Ectodermal cell (in vitro differentiated cells): ENCODE results near the gene MAP2K1. TPM values are rescaled to one million over a fixed set of nuclear protein-coding genes. Genes with fewer than 3 reads are reported as not detected.
"Not testable (repeated sequence)": the region's sequence is repeated elsewhere in the genome, so short reads cannot be mapped to it uniquely, and the experiment has no call there.

ENCODE experiments used
- H3K27ac ChIP-seq: 2 replicates; pipeline ENCODE4 v1.7.0; 2013; ENCODE audit warnings: mild to moderate bottlenecking, low read depth, low read length; ENCODE audit not compliant: insufficient read depth, poor library complexity, severe bottlenecking
- H3K27me3 ChIP-seq: 2 replicates; pipeline ENCODE4 v1.7.0; 2013; ENCODE audit warnings: mild to moderate bottlenecking, low read length; ENCODE audit not compliant: insufficient read depth, control insufficient read depth, poor library complexity, severe bottlenecking
- H3K36me3 ChIP-seq: one replicate; pipeline ENCODE4 v1.7.0; 2013; ENCODE audit warnings: low read length; ENCODE audit not compliant: control insufficient read depth, insufficient read depth
- H3K4me1 ChIP-seq: one replicate; pipeline ENCODE4 v1.7.0; 2013; ENCODE audit warnings: low read length; ENCODE audit not compliant: control insufficient read depth, insufficient read depth
- H3K4me3 ChIP-seq: 2 replicates; pipeline ENCODE4 v1.7.0; 2013; ENCODE audit warnings: low read depth, low read length, control low read depth; ENCODE audit not compliant: insufficient read depth
- H3K9me3 ChIP-seq: 2 replicates; pipeline ENCODE4 v1.7.0; 2013; ENCODE audit warnings: mild to moderate bottlenecking, low read length, moderate library complexity; ENCODE audit not compliant: control insufficient read depth
- WGBS, 2 experiments: methylation state at CpG; one replicate each; pipeline ENCODE4 v1.1.7; 2013; ENCODE audit warnings: missing lambda C conversion rate in 2 of 2; 5-methylcytosine and 5-hydroxymethylcytosine counted together
- polyA plus RNA-seq, 4 experiments: library from polyadenylated mRNA; stranded (reverse); fragments of 50-300 nt; gene quantifications; one replicate each; pipeline ENCODE4 v1.2.3, GENCODE V29; 2013

The MAP2K1 gene
- 34.7 TPM for polyA plus RNA-seq (2013, experiment 1 of 4)
- polyA plus RNA-seq (2013, experiment 2 of 4) = 33.1 TPM
- 26.1 TPM for polyA plus RNA-seq (2013, experiment 3 of 4)
- polyA plus RNA-seq (2013, experiment 4 of 4) = 30.1 TPM

DNA sequence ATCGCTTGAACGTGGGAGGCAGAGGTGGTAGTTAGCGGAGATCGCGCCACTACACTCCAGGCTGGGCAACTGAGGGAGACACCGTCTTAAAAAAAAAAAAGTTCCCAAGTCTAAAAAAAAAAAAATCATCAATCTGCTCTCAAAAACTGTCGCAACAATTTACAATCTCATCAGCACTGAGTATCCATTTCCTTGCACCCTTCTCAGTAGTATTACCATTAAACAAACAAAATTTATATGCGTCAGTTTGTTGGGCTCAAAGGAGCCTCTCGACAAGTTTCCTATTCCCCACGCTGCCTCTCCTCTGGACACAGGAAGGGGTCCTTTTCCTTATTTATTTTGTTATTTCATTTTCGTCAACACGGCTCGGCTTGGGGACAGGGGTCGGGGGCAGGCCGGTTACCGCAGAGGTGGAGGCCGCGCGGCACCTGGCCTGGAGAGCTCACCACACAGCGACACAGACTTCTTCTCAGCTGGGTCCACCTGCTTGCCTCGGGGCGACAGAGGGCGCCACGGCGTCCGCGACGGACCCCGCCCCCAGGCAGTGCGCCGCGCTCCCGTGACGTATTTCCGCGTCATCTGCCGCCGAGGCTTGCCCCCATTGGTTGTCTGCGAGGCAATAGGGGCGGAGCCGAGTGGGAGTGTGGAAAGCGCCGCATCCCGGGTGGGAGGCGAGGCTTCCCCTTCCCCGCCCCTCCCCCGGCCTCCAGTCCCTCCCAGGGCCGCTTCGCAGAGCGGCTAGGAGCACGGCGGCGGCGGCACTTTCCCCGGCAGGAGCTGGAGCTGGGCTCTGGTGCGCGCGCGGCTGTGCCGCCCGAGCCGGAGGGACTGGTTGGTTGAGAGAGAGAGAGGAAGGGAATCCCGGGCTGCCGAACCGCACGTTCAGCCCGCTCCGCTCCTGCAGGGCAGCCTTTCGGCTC, at the start of gene MAP2K1:
MAP2K1 (plus strand) TSS at position 709 of the 920 bp plus-strand sequence. CDS start 436 bp downstream, outside the sequence.
- 10 to 11% methylated on average over 69 of the region's 69 CpGs for WGBS, 2 experiments
- Histone ChIP-seq H3K27me3 (no peaks in the 10 kb centered on the region), H3K9me3 (no peaks in the 10 kb centered on the region), H3K4me1 (no peaks in the 10 kb centered on the region), H3K27ac (no peak within 1 kb of the TSS), H3K4me3 (peak within 1 kb of the TSS; percentile 88), H3K36me3 (no peaks in the 10 kb centered on the region)

- WGBS, 2 experiments = 75 to 78% methylated on average over 5 of the region's 5 CpGs
- H3K27me3 ChIP-seq, H3K9me3 ChIP-seq, H3K4me3 ChIP-seq, H3K4me1 ChIP-seq, H3K27ac ChIP-seq: not testable (repeated sequence)
- H3K36me3 ChIP-seq = peaks cover 24% of the 10 kb centered on the region
These were observed 38.2 kb upstream of the MAP2K1 start for GRCh38 chr15:66348530-66348929.

DNA sequence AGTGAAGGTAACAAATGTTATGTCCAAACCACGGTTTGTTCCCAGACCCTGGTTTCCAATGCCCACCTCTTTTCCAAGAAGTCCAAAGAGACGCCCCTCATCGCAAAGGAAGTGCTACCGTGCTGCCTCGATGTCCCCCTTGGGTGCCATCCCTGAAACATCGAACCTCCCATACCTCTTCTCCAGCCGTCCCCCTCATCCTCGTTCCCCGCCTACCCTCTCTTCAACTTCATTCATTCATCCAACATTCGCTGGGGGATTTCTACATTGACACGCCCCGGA, 30.7 kb upstream of the MAP2K1 start:
- H3K36me3 ChIP-seq = no peaks in the 10 kb centered on the region
- H3K4me1 ChIP-seq = no peaks in the 10 kb centered on the region
- peak overlapping the region; percentile 66 for H3K4me3 ChIP-seq
- H3K9me3 ChIP-seq = no peaks in the 10 kb centered on the region
- WGBS, 2 experiments = 9% methylated on average over 12 of the region's 12 CpGs
- no peaks in the 10 kb centered on the region for H3K27me3 ChIP-seq
- peak overlapping the region; percentile 31 for H3K27ac ChIP-seq

DNA sequence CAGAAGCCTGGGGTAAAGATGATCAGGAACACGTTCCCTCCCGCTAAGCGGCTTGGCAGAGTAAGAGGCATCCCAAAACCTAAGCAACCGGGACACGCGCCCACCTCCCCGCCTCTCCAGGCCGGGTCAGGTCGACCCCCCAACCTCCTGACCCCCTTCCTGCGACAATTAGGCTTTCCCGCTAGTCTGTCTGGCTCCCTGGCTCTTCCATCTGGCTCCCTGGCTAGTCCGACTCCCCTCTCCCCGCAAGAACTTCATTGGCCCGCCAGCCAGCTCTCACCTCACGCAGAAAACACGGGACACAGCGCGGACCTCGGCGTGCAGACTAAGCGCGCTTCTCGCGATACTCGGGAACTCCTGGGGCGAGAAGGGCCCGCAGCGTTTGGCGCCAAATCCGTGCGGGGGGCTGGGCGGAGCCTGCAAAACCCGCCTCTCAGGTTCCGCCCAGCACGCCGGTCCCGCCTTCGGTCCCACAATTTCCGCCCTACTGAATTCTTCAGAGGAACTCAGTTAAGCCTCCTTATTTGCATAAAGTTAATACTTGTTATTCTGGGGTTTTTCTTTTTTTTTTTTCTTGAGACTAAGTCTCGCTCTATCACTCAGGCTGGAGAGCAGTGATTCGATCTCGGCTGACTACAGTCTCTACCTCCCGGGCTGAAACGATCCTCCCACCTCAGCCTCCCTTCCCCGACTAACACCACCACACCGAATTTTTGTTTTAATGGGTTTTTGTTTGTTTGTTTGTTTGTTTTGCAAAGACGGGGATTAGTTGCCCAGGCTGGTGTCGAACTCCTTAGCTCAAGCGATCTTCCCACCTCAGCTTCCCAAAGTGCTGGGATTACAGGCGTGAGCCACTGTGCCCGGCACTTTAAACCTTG, 30.1 kb upstream of the MAP2K1 start, which contains the start of gene TIPIN:
TIPIN (minus strand) TSS at position 327 of the 878 bp plus-strand sequence. CDS start 3,738 bp downstream, outside the sequence.
- peak within 1 kb of the TSS; percentile 66 for H3K4me3 ChIP-seq
- peak within 1 kb of the TSS; percentile 31 for H3K27ac ChIP-seq
- H3K27me3 ChIP-seq = no peaks in the 10 kb centered on the region
- no peaks in the 10 kb centered on the region for H3K4me1 ChIP-seq
- H3K36me3 ChIP-seq = no peaks in the 10 kb centered on the region
- 16% methylated on average over 50 of the region's 51 CpGs for WGBS, 2 experiments
- no peaks in the 10 kb centered on the region for H3K9me3 ChIP-seq

GRCh38 chr15:66359740-66360139, 27.0 kb upstream of the MAP2K1 start:
- 89 to 95% methylated on average over 7 of the region's 7 CpGs for WGBS, 2 experiments
- Histone ChIP-seq H3K9me3 (no peaks in the 10 kb centered on the region), H3K27me3 (no peaks in the 10 kb centered on the region), H3K27ac (no peak overlapping the region), H3K4me1 (no peaks in the 10 kb centered on the region), H3K4me3 (no peak overlapping the region), H3K36me3 (no peaks in the 10 kb centered on the region)

GRCh38 chr15:66361745-66362460, 24.8 kb upstream of the MAP2K1 start:
- not testable (repeated sequence) for H3K4me3 ChIP-seq, H3K36me3 ChIP-seq, H3K27ac ChIP-seq, H3K4me1 ChIP-seq, H3K27me3 ChIP-seq, H3K9me3 ChIP-seq
- WGBS, 2 experiments = 85 to 87% methylated on average over 15 of the region's 15 CpGs

- Histone ChIP-seq H3K27me3 (no peaks in the 10 kb centered on the region), H3K27ac (no peak overlapping the region), H3K4me3 (no peak overlapping the region), H3K9me3 (no peaks in the 10 kb centered on the region), H3K36me3 (no peaks in the 10 kb centered on the region), H3K4me1 (no peaks in the 10 kb centered on the region)
- 92 to 94% methylated on average over 1 of the region's 1 CpG for WGBS, 2 experiments
These were observed 23.9 kb upstream of the MAP2K1 start for GRCh38 chr15:66362776-66363175.

- Histone ChIP-seq H3K36me3 (no peaks in the 10 kb centered on the region), H3K27ac (no peak overlapping the region), H3K27me3 (no peaks in the 10 kb centered on the region), H3K4me3 (no peak overlapping the region), H3K4me1 (no peaks in the 10 kb centered on the region), H3K9me3 (no peaks in the 10 kb centered on the region)
- 72 to 90% methylated on average over 3 of the region's 3 CpGs for WGBS, 2 experiments
These were observed 21.7 kb upstream of the MAP2K1 start for GRCh38 chr15:66364944-66365528.

DNA sequence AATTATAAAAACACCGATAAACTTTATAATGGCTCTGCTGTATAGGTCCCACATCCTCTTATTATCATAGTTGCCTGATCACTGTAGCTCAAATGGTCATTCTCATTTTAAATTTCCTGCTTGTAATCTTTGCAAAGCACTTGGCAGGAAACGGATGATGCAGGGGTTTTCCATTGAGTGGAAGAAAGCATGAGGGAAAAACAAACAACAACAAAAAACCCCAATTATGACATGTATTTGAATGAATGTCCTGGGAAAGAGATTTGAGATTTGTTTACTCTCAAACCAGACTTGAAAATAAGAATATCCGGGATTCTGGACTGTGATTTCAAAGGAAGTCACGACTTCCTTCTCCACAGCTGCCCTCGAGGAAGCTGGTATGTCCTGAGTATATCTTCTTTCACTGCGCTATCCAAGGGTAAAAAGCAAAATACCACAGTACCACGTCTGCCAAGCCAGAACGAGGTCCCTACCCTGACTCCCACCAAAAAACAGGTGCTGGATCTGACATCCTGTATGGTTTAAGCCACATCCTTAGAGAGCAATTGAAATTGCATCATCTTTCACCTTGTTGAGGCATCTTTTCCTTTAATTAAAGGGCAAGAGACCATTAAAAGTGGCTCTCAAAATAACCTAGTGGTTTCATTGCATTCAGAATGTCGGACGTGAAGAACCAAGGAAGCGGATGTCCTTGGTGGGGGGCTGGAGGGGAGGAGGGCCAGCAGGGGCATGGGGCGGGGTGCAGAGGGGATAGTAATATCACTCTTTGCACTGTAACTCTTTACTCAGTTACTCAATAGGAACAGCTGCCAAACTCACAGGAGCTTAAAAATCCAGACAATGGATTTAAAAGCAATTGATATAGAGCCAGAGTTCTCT, 16.7 kb upstream of the MAP2K1 start:
- Histone ChIP-seq H3K27ac (no peak overlapping the region), H3K4me1 (no peaks in the 10 kb centered on the region), H3K9me3 (no peaks in the 10 kb centered on the region), H3K36me3 (no peaks in the 10 kb centered on the region), H3K4me3 (no peak overlapping the region), H3K27me3 (no peaks in the 10 kb centered on the region)
- WGBS, 2 experiments = 78 to 81% methylated on average over 11 to 12 of the region's 12 CpGs
